Measurements from ENCODE around the gene GJB2. TPM values are rescaled to one million over a fixed set of nuclear protein-coding genes. Genes with fewer than 3 reads are reported as not detected.

Gene GJB2
- total RNA-seq, 4 donors from 2014 or later: 0.54 to 57.5 (median 5.6) TPM

DNA sequence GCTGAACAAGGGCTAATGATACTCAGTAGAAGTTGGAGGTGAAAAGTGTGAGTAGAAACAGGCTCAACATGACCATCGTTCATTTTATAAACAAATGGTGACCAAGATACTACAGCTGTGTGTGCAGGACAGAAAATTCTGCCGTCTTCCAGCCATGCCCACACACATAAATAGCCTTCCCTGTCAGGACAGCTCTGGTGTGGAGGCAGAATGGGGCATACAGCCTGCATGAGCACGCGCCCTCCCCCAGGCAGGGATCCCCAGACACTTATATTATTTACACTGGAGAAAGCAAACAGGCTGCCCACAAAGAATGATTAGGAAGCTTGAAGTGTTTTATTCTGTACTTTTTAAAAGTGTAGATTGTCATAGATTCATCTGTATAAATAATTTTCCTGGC is 52.3 kb downstream of the GJB2 start:
- WGBS, 2 donors (ENCODE audit: low coverage in 1 of 2): 48 to 73% methylated on average over 4 of the region's 4 CpGs
- ATAC-seq: no peak
- H3K27me3 ChIP-seq: peaks cover 85% of the 10 kb centered on the region
- no peaks in the 10 kb centered on the region for H3K9me3 ChIP-seq
- TF ChIP-seq, protein P1, sequence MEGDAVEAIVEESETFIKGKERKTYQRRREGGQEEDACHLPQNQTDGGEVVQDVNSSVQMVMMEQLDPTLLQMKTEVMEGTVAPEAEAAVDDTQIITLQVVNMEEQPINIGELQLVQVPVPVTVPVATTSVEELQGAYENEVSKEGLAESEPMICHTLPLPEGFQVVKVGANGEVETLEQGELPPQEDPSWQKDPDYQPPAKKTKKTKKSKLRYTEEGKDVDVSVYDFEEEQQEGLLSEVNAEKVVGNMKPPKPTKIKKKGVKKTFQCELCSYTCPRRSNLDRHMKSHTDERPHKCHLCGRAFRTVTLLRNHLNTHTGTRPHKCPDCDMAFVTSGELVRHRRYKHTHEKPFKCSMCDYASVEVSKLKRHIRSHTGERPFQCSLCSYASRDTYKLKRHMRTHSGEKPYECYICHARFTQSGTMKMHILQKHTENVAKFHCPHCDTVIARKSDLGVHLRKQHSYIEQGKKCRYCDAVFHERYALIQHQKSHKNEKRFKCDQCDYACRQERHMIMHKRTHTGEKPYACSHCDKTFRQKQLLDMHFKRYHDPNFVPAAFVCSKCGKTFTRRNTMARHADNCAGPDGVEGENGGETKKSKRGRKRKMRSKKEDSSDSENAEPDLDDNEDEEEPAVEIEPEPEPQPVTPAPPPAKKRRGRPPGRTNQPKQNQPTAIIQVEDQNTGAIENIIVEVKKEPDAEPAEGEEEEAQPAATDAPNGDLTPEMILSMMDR (IDR thresholded peaks at IDR 0.05): no peak
- no peak for TF ChIP-seq EP300 (IDR thresholded peaks at IDR 0.05)
- TF ChIP-seq POLR2AphosphoS5 (IDR thresholded peaks at IDR 0.05): no peak
- TF ChIP-seq POLR2A (IDR thresholded peaks at IDR 0.05): no peak
- no peak overlapping the region for H3K27ac ChIP-seq
- no peak overlapping the region for H3K4me3 ChIP-seq
- H3K4me1 ChIP-seq: peaks cover 0 to 16% (median 3%) of the 10 kb centered on the region in 3 donors
- no peaks in the 10 kb centered on the region for H3K36me3 ChIP-seq

DNA sequence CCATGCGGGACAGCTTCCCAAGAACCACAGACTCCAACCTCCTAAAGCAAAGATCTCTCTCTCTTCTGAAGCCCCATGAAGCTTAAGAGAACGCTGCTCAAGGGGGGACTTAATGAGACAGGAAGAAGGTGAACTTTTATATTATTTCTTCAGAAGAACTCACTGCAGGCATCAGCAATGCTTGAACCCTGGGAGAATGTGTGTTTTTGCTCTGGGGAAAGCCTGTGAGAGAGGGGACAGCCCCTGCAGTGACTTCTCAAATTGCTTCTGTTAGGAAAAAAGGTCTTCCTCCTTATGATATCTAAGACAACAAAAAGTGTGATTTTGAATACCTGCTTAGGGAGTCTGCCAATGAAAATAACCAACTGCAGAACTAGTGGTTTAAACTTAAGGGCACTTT is 54.9 kb downstream of the GJB2 start:
- WGBS, 2 donors (ENCODE audit: low coverage in 1 of 2): 100% methylated on average over 1 of the region's 2 CpGs; no CpG with 5 or more reads in 1 of the 2 donors
- Histone ChIP-seq H3K4me1 (peaks cover 0 to 16% (median 3%) of the 10 kb centered on the region in 3 donors), H3K36me3 (no peaks in the 10 kb centered on the region), H3K27me3 (peaks cover 89% of the 10 kb centered on the region), H3K4me3 (no peak overlapping the region), H3K27ac (no peak overlapping the region), H3K9me3 (no peaks in the 10 kb centered on the region)
- TF ChIP-seq POLR2AphosphoS5 (IDR thresholded peaks at IDR 0.05) (no peak), EP300 (IDR thresholded peaks at IDR 0.05) (no peak), POLR2A (IDR thresholded peaks at IDR 0.05) (no peak)
- TF ChIP-seq, protein P1 (IDR thresholded peaks at IDR 0.05): no peak
- no peak for ATAC-seq

Other genes starting within 250 kb of the GJB2 start
- 10 to 100 TPM; 40.6 to 92.8 (median 50.7) TPM for gene ZMYM2, start 234.2 kb downstream of the GJB2 start, total RNA-seq
- gene GJA3, start 31.9 kb downstream of the GJB2 start, total RNA-seq: under 1 TPM in 2 of 4 donors, not detected in 2; 0.04 to 0.07 TPM
- gene GJB6, start 39.4 kb upstream of the GJB2 start, total RNA-seq: 10 to 100 TPM in 1 of 4 donors, 1 to 10 TPM in 2, not detected in 1; 1.6 to 21.5 (median 2.8) TPM

All from gastroesophageal sphincter (tissue), 4 donors.